Fibroblast of lung (primary cell): ENCODE data around the gene SHC1. TPM values are rescaled to one million over a fixed set of nuclear protein-coding genes. Genes with fewer than 3 reads are reported as not detected.

ENCODE experiments used
- DNase-seq, 2 donors: peaks; one replicate each; pipeline versions ENCODE4 v3.0.0 to v3.0.0-alpha.2; 2010; ENCODE audit warnings: low read depth in 2 of 2
- H2AFZ ChIP-seq: 2 replicates; pipeline ENCODE4 v1.5.1; 2012; ENCODE audit warnings: low read length, control low read depth, inconsistent platforms
- H3K27ac ChIP-seq: 2 replicates; pipeline ENCODE4 v1.5.1; 2011; ENCODE audit warnings: low read length, control low read depth; ENCODE audit not compliant: insufficient read depth
- H3K27me3 ChIP-seq: 2 replicates; pipeline ENCODE4 v1.5.1; 2011; ENCODE audit warnings: mild to moderate bottlenecking, low read length; ENCODE audit not compliant: control insufficient read depth, insufficient read depth
- H3K36me3 ChIP-seq: 2 replicates; pipeline ENCODE4 v1.5.1; 2011; ENCODE audit warnings: low read length; ENCODE audit not compliant: control insufficient read depth, insufficient read depth
- H3K4me1 ChIP-seq: 2 replicates; pipeline ENCODE4 v1.5.1; 2011; ENCODE audit warnings: low read length; ENCODE audit not compliant: control insufficient read depth, insufficient read depth; ENCODE audit errors: extremely low read depth
- H3K4me2 ChIP-seq: 2 replicates; pipeline ENCODE4 v1.5.1; 2011; ENCODE audit warnings: low read length, control low read depth; ENCODE audit not compliant: insufficient read depth; ENCODE audit errors: extremely low read depth
- H3K4me3 ChIP-seq, 4 experiments: fragments of 200-600 bp in 1 of 4; sonication (generic) in 1 of 4; replicated peaks in 1 of 4; 2 replicates each; pipeline ENCODE4 v1.5.1; 2011 to 2016; ENCODE audit warnings: low read length in 4 of 4, low read depth in 3 of 4, mild to moderate bottlenecking in 3 of 4, control low read depth in 2 of 4, inconsistent platforms in 1 of 4, mixed read lengths in 1 of 4; ENCODE audit not compliant: insufficient read depth in 1 of 4; ENCODE audit errors: control extremely low read depth in 1 of 4
- H3K79me2 ChIP-seq: 2 replicates; pipeline ENCODE4 v1.5.1; 2012; ENCODE audit warnings: mild to moderate bottlenecking, low read length, inconsistent platforms; ENCODE audit not compliant: control insufficient read depth, insufficient read depth
- H3K9ac ChIP-seq: 2 replicates; pipeline ENCODE4 v1.5.1; 2011; ENCODE audit warnings: mild to moderate bottlenecking, low read length, control low read depth; ENCODE audit not compliant: insufficient read depth
- H3K9me3 ChIP-seq: 2 replicates; pipeline ENCODE4 v1.5.1; 2012; ENCODE audit warnings: low read depth, low read length; ENCODE audit not compliant: control insufficient read depth, insufficient read depth
- H4K20me1 ChIP-seq: 2 replicates; pipeline ENCODE4 v1.5.1; 2011; ENCODE audit warnings: low read length; ENCODE audit not compliant: control insufficient read depth, insufficient read depth; ENCODE audit errors: extremely low read depth
- CTCF ChIP-seq, 2 donors: IDR thresholded peaks in 1 of 2; conservative IDR thresholded peaks in 1 of 2; 1 replicate in 1 of 2; 2 replicates in 1 of 2; pipeline ENCODE4 v1.5.1; 2011 to 2012; ENCODE audit warnings: low read length in 2 of 2, control low read depth in 1 of 2, inconsistent platforms in 1 of 2, low read depth in 1 of 2, mild to moderate bottlenecking in 1 of 2
- EZH2 ChIP-seq: IDR thresholded peaks from 2 replicates; pipeline ENCODE4 v1.5.1; 2012; ENCODE audit warnings: low read length, control low read depth, mild to moderate bottlenecking; ENCODE audit errors: missing control alignments
- polyA plus RNA-seq, 2 donors: library from polyadenylated mRNA; depleted of rRNA in 1 of 2; stranded (reverse) in 1 of 2; unstranded in 1 of 2; fragments of >200 nt; gene quantifications; 2 replicates each; pipeline ENCODE4 v1.2.1, GENCODE V29; 2011 to 2012; ENCODE audit warnings: missing spikeins in 1 of 2
- total RNA-seq: library from RNA; depleted of rRNA; stranded (reverse); fragments of >200 nt; gene quantifications from 2 replicates; pipeline ENCODE4 v1.2.1, GENCODE V29; 2014

SHC1 gene
- total and polyA plus RNA-seq, 2 donors (not counting 1 experiment from before 2014, with no cell fraction given): 245 to 277 TPM

GRCh38 chr1:155004352-155005075 is 34.0 kb upstream of the SHC1 start:
- H3K4me3 ChIP-seq: peak overlapping the region; percentile 74 to 96 (median 86)
- peak overlapping the region; percentile 84 for H3K27ac ChIP-seq
- H3K4me2 ChIP-seq: peak overlapping the region; percentile 88
- TF ChIP-seq EZH2 (no peak), CTCF (conservative IDR thresholded peaks at IDR 0.05 in 1 of 2, IDR thresholded peaks at IDR 0.05 in 1 of 2; ENCODE audit: low read depth in 1 of 2, low read length in 2 of 2) (no peak)
- H3K36me3 ChIP-seq: no peaks in the 10 kb centered on the region
- H3K9ac ChIP-seq: peak overlapping the region; percentile 36
- no peaks in the 10 kb centered on the region for H3K27me3 ChIP-seq
- peaks cover 16% of the 10 kb centered on the region for H3K79me2 ChIP-seq
- H4K20me1 ChIP-seq: no peaks in the 10 kb centered on the region
- no peak overlapping the region for H2AFZ ChIP-seq
- H3K9me3 ChIP-seq: no peaks in the 10 kb centered on the region
- peaks cover 24% of the 10 kb centered on the region for H3K4me1 ChIP-seq
- DNase-seq: peak in 1 of 2 donors; percentile 41

- Histone ChIP-seq H3K79me2 (peaks cover 16% of the 10 kb centered on the region), H3K27ac (peak overlapping the region; percentile 84), H2AFZ (no peak overlapping the region), H3K4me1 (peaks cover 26% of the 10 kb centered on the region), H3K4me3 (peak overlapping the region; percentile 83 to 96 (median 91)), H3K27me3 (no peaks in the 10 kb centered on the region), H3K4me2 (peak overlapping the region; percentile 88), H3K9ac (peak overlapping the region; percentile 62), H3K9me3 (no peaks in the 10 kb centered on the region), H3K36me3 (no peaks in the 10 kb centered on the region), H4K20me1 (no peaks in the 10 kb centered on the region)
- DNase-seq: peak; percentile 59 to 61
- TF ChIP-seq CTCF (conservative IDR thresholded peaks at IDR 0.05 in 1 of 2, IDR thresholded peaks at IDR 0.05 in 1 of 2; ENCODE audit: low read depth in 1 of 2, low read length in 2 of 2) (no peak), EZH2 (no peak)
Observed at GRCh38 chr1:155003766-155004351, 33.3 kb upstream of the SHC1 start.

GRCh38 chr1:155003227-155003765 is 32.7 kb upstream of the SHC1 start:
- H2AFZ ChIP-seq: no peak overlapping the region
- H3K4me2 ChIP-seq: peak overlapping the region; percentile 92
- peak overlapping the region; percentile 62 for H3K9ac ChIP-seq
- no peaks in the 10 kb centered on the region for H3K9me3 ChIP-seq
- peak overlapping the region; percentile 84 for H3K27ac ChIP-seq
- no peaks in the 10 kb centered on the region for H4K20me1 ChIP-seq
- H3K36me3 ChIP-seq: no peaks in the 10 kb centered on the region
- peaks cover 16% of the 10 kb centered on the region for H3K79me2 ChIP-seq
- peak overlapping the region; percentile 83 to 96 (median 91) for H3K4me3 ChIP-seq
- no peaks in the 10 kb centered on the region for H3K27me3 ChIP-seq
- DNase-seq: peak; percentile 22 to 42
- TF ChIP-seq CTCF (conservative IDR thresholded peaks at IDR 0.05 in 1 of 2, IDR thresholded peaks at IDR 0.05 in 1 of 2; ENCODE audit: low read depth in 1 of 2, low read length in 2 of 2) (no peak), EZH2 (no peak)
- H3K4me1 ChIP-seq: peaks cover 26% of the 10 kb centered on the region
